ENCODE measurements around the gene GRWD1. TPM values are rescaled to one million over a fixed set of nuclear protein-coding genes. Genes with fewer than 3 reads are reported as not detected.

Gene GRWD1
- total and polyA plus RNA-seq, 2 of the 4 experiments (the other 2 are of a cell fraction) = 22.0 to 22.5 TPM

GRCh38 chr19:48484247-48484893, 38.6 kb downstream of the GRWD1 start:
- POLR2A ChIA-PET (ENCODE audit: unreplicated experiment) = no interaction called here
- in situ Hi-C loops (cut with MboI; ENCODE audit: low sequenced_read_pairs) = no loop called here

More at GRCh38 chr19:48484247-48484893, 38.6 kb downstream of the GRWD1 start:
- peaks cover 22% of the 10 kb centered on the region for H3K9me1 ChIP-seq (ENCODE audit: insufficient read depth, low read length)
- no TSS peak for BruUV-seq (replicated peaks)
- no peak overlapping the region for H3K18ac ChIP-seq (ENCODE audit: low read depth, low read length)
- H2AK9ac ChIP-seq (replicated peaks; ENCODE audit: low read depth, low read length, poor library complexity) = peak overlapping the region; percentile 1
- no peaks in the 10 kb centered on the region for H3K9me3 ChIP-seq (ENCODE audit: control insufficient read depth, insufficient read depth, low read length)
- no peak overlapping the region for H4K8ac ChIP-seq (ENCODE audit: low read depth in 2 of 2, low read length in 2 of 2)
- H3K27ac ChIP-seq (ENCODE audit: insufficient read depth, low read length) = no peak overlapping the region
- no peaks in the 10 kb centered on the region for H3K27me3 ChIP-seq (ENCODE audit: control insufficient read depth, insufficient read depth, low read length)
- no peak overlapping the region for H3K56ac ChIP-seq (ENCODE audit: extremely low read depth, insufficient read depth, low read length)
- H3K36me3 ChIP-seq (ENCODE audit: control insufficient read depth, insufficient read depth, low read length) = peaks cover 6% of the 10 kb centered on the region; the same call in 1 of the 2 replicates
- H2BK5ac ChIP-seq (ENCODE audit: low read depth, low read length, poor library complexity, severe bottlenecking) = no peak overlapping the region
- peaks cover 27% of the 10 kb centered on the region for H3K4me1 ChIP-seq (ENCODE audit: control insufficient read depth, insufficient read depth, low read length)
- ATAC-seq (ENCODE audit: low read depth) (no peak), DNase-seq (no peak)
- intact Hi-C loops (cut with micrococcal nuclease) = no loop called here
- no peak overlapping the region for H3K9ac ChIP-seq (ENCODE audit: low read depth, low read length)
- no peak overlapping the region for H2BK15ac ChIP-seq (ENCODE audit: low read depth, low read length)
- H3K4me2 ChIP-seq (ENCODE audit: low read depth, low read length) = no peak overlapping the region
- no peak overlapping the region for H4K91ac ChIP-seq (ENCODE audit: insufficient read depth, low read depth, low read length)
- no peak overlapping the region for H3K4ac ChIP-seq (ENCODE audit: low read depth, low read length)
- H3K79me1 ChIP-seq (ENCODE audit: low read depth in 1 of 2, low read length in 2 of 2) = peaks cover 0 to 9% of the 10 kb centered on the region in 2 experiments; a peak in 1 of 4 replicates
- no peak overlapping the region for H3K4me3 ChIP-seq (ENCODE audit: insufficient read depth, low read depth, low read length)
- CTCF ChIA-PET = no interaction called here
- H3K23ac ChIP-seq (ENCODE audit: low read depth, low read length) = no peak overlapping the region
- no peak overlapping the region for H2BK20ac ChIP-seq (ENCODE audit: low read depth, low read length)
- no peak overlapping the region for H4K5ac ChIP-seq (ENCODE audit: low read depth, low read length)
- H2AK5ac ChIP-seq (ENCODE audit: low read depth, low read length) = 0 out of 2 replicates have a peak overlapping the region, but pooled peaks have one; percentile 39
- no peak overlapping the region for H3K14ac ChIP-seq (replicated peaks; ENCODE audit: low read depth, low read length)
- no peak overlapping the region for H2BK120ac ChIP-seq (ENCODE audit: low read depth, low read length)
- peaks cover 20% of the 10 kb centered on the region for H4K20me1 ChIP-seq (ENCODE audit: insufficient read depth, low read length)
- dilution Hi-C loops (cut with HindIII; ENCODE audit: low sequenced_read_pairs, unreplicated experiment) = no loop called here
- WGBS, 2 experiments (ENCODE audit: extremely low coverage in 2 of 2, insufficient read length in 1 of 2) = 84% methylated on average over 5 of the region's 16 CpGs; no CpG with 5 or more reads in 1 of the 2 experiments
- H2AFZ ChIP-seq (replicated peaks; ENCODE audit: low read length, poor library complexity) = no peak overlapping the region
- TF ChIP-seq USF2 (IDR thresholded peaks at IDR 0.05; ENCODE audit: low read depth, low read length) (no peak), BHLHE40 (IDR thresholded peaks at IDR 0.05; ENCODE audit: low read depth, low read length) (no peak), SMC3 (IDR thresholded peaks at IDR 0.05; ENCODE audit: low read depth, low read length) (no peak), MXI1 (IDR thresholded peaks at IDR 0.05; ENCODE audit: borderline replicate concordance, low read depth, low read length) (no peak), POLR2A (IDR thresholded peaks at IDR 0.05; ENCODE audit: low read depth, low read length) (peak; percentile 42; the same call in 1 of the 2 replicates), MAZ (IDR thresholded peaks at IDR 0.05; ENCODE audit: borderline replicate concordance, low read depth, low read length) (no peak)
